Neural cell (in vitro differentiated cells): ENCODE measurements around the gene SUPT4H1. TPM values are rescaled to one million over a fixed set of nuclear protein-coding genes. Genes with fewer than 3 reads are reported as not detected.

Source experiments
- H2AFZ ChIP-seq: fragments of 200-600, 300-800 bp; sonication (generic), shearing (Covaris generic); 2 replicates; pipeline ENCODE4 v1.6.0; 2014; ENCODE audit warnings: low read depth, mild to moderate bottlenecking, antibody characterized with exemption, low read length, moderate library complexity
- H3F3A ChIP-seq: fragments of 200-600 bp; shearing (Covaris generic); 2 replicates; pipeline ENCODE4 v1.6.1; 2016; ENCODE audit warnings: mild to moderate bottlenecking, moderate library complexity, mixed read lengths, antibody characterized with exemption, low read length; ENCODE audit not compliant: insufficient read depth, poor library complexity, severe bottlenecking
- H3K27ac ChIP-seq: fragments of 200-600, 300-800 bp; sonication (generic), shearing (Covaris generic); 2 replicates; pipeline ENCODE4 v1.5.1; 2014; ENCODE audit warnings: mild to moderate bottlenecking, low read length, moderate library complexity
- H3K27me3 ChIP-seq: fragments of 300-800, 200-600 bp; sonication (generic), shearing (Covaris generic); 2 replicates; pipeline ENCODE4 v1.6.0; 2014; ENCODE audit warnings: mild to moderate bottlenecking, low read depth, low read length, moderate library complexity; ENCODE audit not compliant: insufficient read depth
- H3K36me3 ChIP-seq: fragments of 300-800, 200-600 bp; sonication (generic), shearing (Covaris generic); 2 replicates; pipeline ENCODE4 v1.5.1; 2014; ENCODE audit warnings: mild to moderate bottlenecking, antibody characterized with exemption, low read length, moderate library complexity; ENCODE audit not compliant: insufficient read depth
- H3K4me2 ChIP-seq: fragments of 300-800, 200-600 bp; sonication (generic), shearing (Covaris generic); 2 replicates; pipeline ENCODE4 v1.6.0; 2014; ENCODE audit warnings: mild to moderate bottlenecking, low read length
- H3K4me3 ChIP-seq: fragments of 300-800, 200-600 bp; sonication (generic), shearing (Covaris generic); 2 replicates; pipeline ENCODE4 v1.5.1; 2014; ENCODE audit warnings: mild to moderate bottlenecking, low read length, moderate library complexity
- H3K79me2 ChIP-seq: fragments of 200-600 bp; shearing (Covaris generic); replicated peaks from 2 replicates; pipeline ENCODE4 v1.6.0; 2014; ENCODE audit warnings: mild to moderate bottlenecking, low read length, moderate library complexity; ENCODE audit not compliant: insufficient read depth
- H3K9ac ChIP-seq: fragments of 300-800, 200-600 bp; sonication (generic), shearing (Covaris generic); 2 replicates; pipeline ENCODE4 v1.6.1; 2016; ENCODE audit warnings: mild to moderate bottlenecking, low read length, mixed read lengths
- H3K9me2 ChIP-seq: fragments of 200-600 bp; shearing (Covaris generic); 2 replicates; pipeline ENCODE4 v1.6.1; 2016; ENCODE audit warnings: mild to moderate bottlenecking, low read length, mixed read lengths; ENCODE audit not compliant: insufficient read depth
- H3K9me3 ChIP-seq: fragments of 200-600, 300-800 bp; sonication (generic), shearing (Covaris generic); 2 replicates; pipeline ENCODE4 v1.6.1; 2016; ENCODE audit warnings: mild to moderate bottlenecking, mixed run types, low read length, moderate library complexity, mixed read lengths
- H4K20me1 ChIP-seq: fragments of 200-600 bp; shearing (Covaris generic); 2 replicates; pipeline ENCODE4 v1.6.1; 2016; ENCODE audit warnings: mild to moderate bottlenecking, mixed run types; ENCODE audit not compliant: insufficient read depth
- CTCF ChIP-seq: fragments of 450-650 bp; IDR thresholded peaks from 2 replicates; pipeline ENCODE4 v1.5.1; 2014; ENCODE audit warnings: antibody characterized with exemption, mild to moderate bottlenecking, moderate library complexity; ENCODE audit not compliant: poor library complexity, severe bottlenecking
- EP300 ChIP-seq: fragments of 450-650 bp; conservative IDR thresholded peaks from 2 replicates; pipeline ENCODE4 v1.6.1; 2014; ENCODE audit warnings: antibody characterized with exemption, mild to moderate bottlenecking, moderate library complexity; ENCODE audit not compliant: poor library complexity, severe bottlenecking
- EZH2 ChIP-seq: fragments of 200-600, 300-800 bp; shearing (Covaris generic), sonication (generic); IDR thresholded peaks from 2 replicates; pipeline ENCODE4 v1.6.1; 2014; ENCODE audit warnings: antibody characterized with exemption, low read length, borderline replicate concordance, mild to moderate bottlenecking; ENCODE audit not compliant: insufficient read depth, poor library complexity, severe bottlenecking
- MXI1 ChIP-seq: fragments of 450-650 bp; conservative IDR thresholded peaks from 2 replicates; pipeline ENCODE4 v1.6.1; 2014; ENCODE audit warnings: antibody characterized with exemption, mild to moderate bottlenecking; ENCODE audit not compliant: poor library complexity, severe bottlenecking
- POLR2AphosphoS5 ChIP-seq: IDR thresholded peaks from 2 replicates; pipeline ENCODE4 v1.6.1; 2012
- RAD21 ChIP-seq: fragments of 450-650 bp; conservative IDR thresholded peaks from 2 replicates; pipeline ENCODE4 v1.6.1; 2014; ENCODE audit warnings: antibody characterized with exemption, mild to moderate bottlenecking, moderate library complexity
- SMC3 ChIP-seq: fragments of 450-650 bp; conservative IDR thresholded peaks from 2 replicates; pipeline ENCODE4 v1.6.1; 2014; ENCODE audit warnings: antibody characterized with exemption, mild to moderate bottlenecking, moderate library complexity; ENCODE audit not compliant: poor library complexity
- TAF1 ChIP-seq: IDR thresholded peaks from 2 replicates; pipeline ENCODE4 v1.6.1; 2012; ENCODE audit warnings: low read depth
- polyA plus RNA-seq: library from polyadenylated mRNA; depleted of rRNA; stranded (reverse); fragments of >200 nt; gene quantifications from 2 replicates; pipeline ENCODE4 v1.2.3, GENCODE V29; 2014
- TF ChIP-seq, protein P1 (sequence below): IDR thresholded peaks from 2 replicates; pipeline ENCODE4 v1.6.1; 2012; ENCODE audit warnings: borderline replicate concordance

SUPT4H1 gene
- polyA plus RNA-seq, 1 donor from 2014 or later, result 109 TPM

DNA sequence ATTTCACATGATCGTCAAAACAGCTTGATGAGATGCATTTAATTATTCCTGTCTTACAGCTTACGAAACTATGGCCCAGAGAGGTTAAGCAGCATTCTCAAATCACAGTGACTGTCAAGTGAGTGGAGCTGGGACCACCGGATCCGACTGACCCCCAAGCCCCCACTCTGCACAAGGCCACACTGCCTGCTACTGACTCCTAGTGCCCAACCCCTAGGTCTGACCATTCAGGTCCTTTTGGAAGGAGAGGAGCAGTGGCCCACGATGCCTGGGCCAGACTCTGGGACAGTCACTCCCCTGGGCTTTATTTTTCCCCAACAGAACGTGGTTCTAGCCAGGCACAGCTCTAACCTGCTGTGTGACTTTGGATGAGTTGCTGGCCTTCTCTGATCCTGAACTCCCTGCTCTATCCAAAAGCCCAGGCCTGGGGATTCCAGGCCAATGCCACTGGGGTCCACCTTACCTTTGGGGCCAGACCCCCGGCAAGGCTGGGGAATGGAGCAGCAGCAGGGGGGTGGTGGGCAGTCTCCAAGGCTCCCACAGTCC, 33.3 kb downstream of the SUPT4H1 start:
- Histone ChIP-seq H3K9me2 (no peaks in the 10 kb centered on the region), H3K27ac (no peak overlapping the region), H2AFZ (no peak overlapping the region), H3K36me3 (no peaks in the 10 kb centered on the region), H3K4me3 (no peak overlapping the region), H3K79me2 (no peaks in the 10 kb centered on the region), H3F3A (no peaks in the 10 kb centered on the region), H3K27me3 (no peaks in the 10 kb centered on the region), H4K20me1 (no peaks in the 10 kb centered on the region), H3K9ac (no peak overlapping the region), H3K9me3 (no peaks in the 10 kb centered on the region), H3K4me2 (no peak overlapping the region)
- TF ChIP-seq CTCF (no peak), TAF1 (no peak), EZH2 (no peak), SMC3 (no peak), EP300 (no peak), POLR2AphosphoS5 (no peak), RAD21 (no peak), MXI1 (no peak)
- TF ChIP-seq, protein P1, sequence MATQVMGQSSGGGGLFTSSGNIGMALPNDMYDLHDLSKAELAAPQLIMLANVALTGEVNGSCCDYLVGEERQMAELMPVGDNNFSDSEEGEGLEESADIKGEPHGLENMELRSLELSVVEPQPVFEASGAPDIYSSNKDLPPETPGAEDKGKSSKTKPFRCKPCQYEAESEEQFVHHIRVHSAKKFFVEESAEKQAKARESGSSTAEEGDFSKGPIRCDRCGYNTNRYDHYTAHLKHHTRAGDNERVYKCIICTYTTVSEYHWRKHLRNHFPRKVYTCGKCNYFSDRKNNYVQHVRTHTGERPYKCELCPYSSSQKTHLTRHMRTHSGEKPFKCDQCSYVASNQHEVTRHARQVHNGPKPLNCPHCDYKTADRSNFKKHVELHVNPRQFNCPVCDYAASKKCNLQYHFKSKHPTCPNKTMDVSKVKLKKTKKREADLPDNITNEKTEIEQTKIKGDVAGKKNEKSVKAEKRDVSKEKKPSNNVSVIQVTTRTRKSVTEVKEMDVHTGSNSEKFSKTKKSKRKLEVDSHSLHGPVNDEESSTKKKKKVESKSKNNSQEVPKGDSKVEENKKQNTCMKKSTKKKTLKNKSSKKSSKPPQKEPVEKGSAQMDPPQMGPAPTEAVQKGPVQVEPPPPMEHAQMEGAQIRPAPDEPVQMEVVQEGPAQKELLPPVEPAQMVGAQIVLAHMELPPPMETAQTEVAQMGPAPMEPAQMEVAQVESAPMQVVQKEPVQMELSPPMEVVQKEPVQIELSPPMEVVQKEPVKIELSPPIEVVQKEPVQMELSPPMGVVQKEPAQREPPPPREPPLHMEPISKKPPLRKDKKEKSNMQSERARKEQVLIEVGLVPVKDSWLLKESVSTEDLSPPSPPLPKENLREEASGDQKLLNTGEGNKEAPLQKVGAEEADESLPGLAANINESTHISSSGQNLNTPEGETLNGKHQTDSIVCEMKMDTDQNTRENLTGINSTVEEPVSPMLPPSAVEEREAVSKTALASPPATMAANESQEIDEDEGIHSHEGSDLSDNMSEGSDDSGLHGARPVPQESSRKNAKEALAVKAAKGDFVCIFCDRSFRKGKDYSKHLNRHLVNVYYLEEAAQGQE, result no peak

GRCh38 chr17:58318065-58318481, 33.9 kb downstream of the SUPT4H1 start:
- TF ChIP-seq EP300 (no peak), POLR2AphosphoS5 (no peak)
- H3K36me3 ChIP-seq, result no peaks in the 10 kb centered on the region

More at GRCh38 chr17:58318065-58318481, 33.9 kb downstream of the SUPT4H1 start:
- no peaks in the 10 kb centered on the region for H3K9me2 ChIP-seq
- no peak overlapping the region for H3K9ac ChIP-seq
- no peaks in the 10 kb centered on the region for H3F3A ChIP-seq
- H3K79me2 ChIP-seq, result no peaks in the 10 kb centered on the region
- H3K27ac ChIP-seq, result no peak overlapping the region
- H4K20me1 ChIP-seq, result no peaks in the 10 kb centered on the region
- no peak overlapping the region for H3K4me2 ChIP-seq
- no peaks in the 10 kb centered on the region for H3K9me3 ChIP-seq
- H3K4me3 ChIP-seq, result no peak overlapping the region
- no peak overlapping the region for H2AFZ ChIP-seq
- no peaks in the 10 kb centered on the region for H3K27me3 ChIP-seq
